ENCODE data around the gene PIAS2.

Gene PIAS2

DNA sequence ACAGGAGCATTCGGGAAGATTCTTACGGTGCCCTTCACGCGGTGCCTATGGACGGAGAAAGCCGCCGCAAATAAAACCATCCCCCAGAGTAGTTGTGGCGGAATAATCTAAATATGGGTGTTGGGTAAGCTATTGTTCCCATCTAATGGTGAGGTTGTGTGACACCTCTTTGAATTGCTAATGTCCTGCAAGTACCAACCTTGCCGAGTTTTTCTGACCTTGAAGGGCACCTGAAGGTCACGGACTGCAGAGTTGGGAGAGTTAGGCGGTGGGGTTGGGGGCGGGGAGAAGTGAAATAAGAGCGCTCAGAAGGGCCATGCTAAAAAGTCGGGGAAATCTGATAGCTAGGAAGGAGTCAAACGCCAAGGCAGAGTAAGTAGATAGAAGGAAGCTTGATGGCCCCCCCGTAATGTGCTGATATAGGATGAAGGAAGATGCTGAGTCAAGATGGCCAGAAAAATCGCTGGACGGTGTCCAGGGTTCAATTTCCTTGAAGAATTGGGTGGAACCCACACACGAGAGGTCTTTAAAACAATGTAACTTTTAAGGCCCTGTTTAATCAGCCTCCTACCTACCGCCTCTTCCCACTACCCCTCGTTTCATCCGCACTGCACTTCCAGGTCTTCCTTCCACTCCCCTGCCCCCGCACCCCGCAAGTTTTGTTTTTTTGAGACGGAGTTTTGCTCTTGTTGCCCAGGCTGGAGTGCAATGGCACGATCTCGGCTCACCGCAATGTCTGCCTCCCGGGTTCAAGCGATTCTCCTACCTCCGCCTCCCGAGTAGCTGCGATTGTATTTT is 695 bp upstream of the PIAS2 start:
- TF ChIP-seq, protein P1, sequence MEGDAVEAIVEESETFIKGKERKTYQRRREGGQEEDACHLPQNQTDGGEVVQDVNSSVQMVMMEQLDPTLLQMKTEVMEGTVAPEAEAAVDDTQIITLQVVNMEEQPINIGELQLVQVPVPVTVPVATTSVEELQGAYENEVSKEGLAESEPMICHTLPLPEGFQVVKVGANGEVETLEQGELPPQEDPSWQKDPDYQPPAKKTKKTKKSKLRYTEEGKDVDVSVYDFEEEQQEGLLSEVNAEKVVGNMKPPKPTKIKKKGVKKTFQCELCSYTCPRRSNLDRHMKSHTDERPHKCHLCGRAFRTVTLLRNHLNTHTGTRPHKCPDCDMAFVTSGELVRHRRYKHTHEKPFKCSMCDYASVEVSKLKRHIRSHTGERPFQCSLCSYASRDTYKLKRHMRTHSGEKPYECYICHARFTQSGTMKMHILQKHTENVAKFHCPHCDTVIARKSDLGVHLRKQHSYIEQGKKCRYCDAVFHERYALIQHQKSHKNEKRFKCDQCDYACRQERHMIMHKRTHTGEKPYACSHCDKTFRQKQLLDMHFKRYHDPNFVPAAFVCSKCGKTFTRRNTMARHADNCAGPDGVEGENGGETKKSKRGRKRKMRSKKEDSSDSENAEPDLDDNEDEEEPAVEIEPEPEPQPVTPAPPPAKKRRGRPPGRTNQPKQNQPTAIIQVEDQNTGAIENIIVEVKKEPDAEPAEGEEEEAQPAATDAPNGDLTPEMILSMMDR (IDR thresholded peaks at IDR 0.05; ENCODE audit: low read depth, low read length, missing control alignments): no peak
- H3K4me3 ChIP-seq (ENCODE audit: low read depth, low read length): peak overlapping the region; percentile 56
- DNase-seq (ENCODE audit: low read depth): no peak

DNA sequence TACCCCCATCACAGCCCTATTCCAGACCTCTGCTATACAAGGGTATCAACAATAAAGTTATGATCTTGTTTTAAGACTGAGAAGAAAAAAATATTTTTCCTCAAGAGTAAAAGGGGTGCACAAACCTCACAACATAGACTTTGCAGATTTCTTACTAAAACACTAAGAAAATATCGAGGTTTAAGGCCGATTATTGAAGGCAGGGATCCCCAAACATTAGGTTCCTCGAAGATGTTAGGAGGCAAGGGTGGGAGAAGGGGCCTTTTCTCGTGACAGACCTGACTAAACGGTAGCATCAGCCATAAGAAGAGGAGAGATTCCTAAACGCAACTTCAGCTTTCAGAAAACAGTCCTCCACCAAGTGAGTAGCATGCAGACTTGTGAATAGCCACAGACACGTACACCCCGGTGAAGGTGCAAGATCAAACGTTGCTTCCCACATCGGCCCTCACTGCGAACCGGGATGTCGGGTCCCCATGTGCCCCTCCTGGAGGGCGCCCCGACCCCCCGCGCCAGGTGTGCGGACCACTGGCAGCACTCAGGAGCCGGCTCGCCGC is 678 bp downstream of the PIAS2 start:
- no peak for DNase-seq (ENCODE audit: low read depth)
- H3K4me3 ChIP-seq (ENCODE audit: low read depth, low read length): peak overlapping the region; percentile 56
- TF ChIP-seq, protein P1 (IDR thresholded peaks at IDR 0.05; ENCODE audit: low read depth, low read length, missing control alignments): no peak

DNA sequence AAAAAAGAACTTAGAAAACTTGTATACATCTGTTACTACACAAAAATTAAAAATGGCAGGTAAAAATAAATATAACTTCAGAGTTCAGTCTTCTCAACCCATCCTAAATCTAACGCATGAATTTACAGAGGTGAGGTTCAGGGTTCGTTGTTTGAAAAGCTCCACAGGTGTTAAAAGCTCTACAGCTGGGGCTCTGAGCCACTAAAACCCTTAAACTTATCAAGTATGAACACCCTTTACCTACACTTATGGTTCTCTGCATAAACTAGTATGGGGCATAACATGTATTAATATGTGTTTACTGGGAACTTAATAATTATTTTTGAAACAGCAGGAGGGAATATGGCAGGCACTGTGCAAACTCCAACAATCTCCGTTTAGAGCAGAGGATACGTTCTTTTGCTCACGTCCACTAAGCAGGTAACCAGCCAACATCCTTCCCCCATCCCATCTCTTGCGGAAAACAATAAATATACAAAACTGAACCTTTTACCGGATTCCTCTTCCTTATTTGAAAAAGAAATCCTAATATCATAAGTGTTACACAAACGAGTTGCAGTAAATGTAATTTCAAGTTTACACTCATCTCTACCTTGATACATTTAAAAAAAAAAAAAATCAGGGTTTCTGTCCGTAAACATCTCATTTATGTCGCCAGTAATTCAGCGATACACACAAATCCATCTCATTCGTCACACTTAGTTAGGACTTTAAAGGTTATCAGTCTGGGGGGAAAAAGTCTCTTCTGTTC is 1.3 kb downstream of the PIAS2 start:
- H3K4me3 ChIP-seq (ENCODE audit: low read depth, low read length): peak overlapping the region; percentile 56
- no peak for DNase-seq (ENCODE audit: low read depth)
- TF ChIP-seq, protein P1 (IDR thresholded peaks at IDR 0.05; ENCODE audit: low read depth, low read length, missing control alignments): no peak

DNA sequence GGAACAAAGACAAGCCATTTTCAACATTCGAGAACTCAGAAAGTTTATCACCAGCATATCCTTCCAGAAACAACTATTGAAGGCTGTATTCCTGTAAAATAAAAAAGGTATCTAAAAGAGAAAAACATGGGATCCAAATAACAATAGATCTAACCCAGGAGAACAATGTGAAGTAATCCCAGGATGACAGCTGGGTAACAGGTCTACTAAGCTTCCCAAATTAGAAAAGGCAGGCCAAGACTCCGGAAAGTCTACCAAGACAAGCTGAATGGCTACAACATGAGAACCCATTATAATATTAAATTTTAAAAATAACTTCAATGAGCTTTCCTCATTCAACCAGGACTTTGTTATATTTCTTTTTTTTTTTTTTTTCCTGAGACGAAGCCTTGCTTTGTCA is 6.5 kb downstream of the PIAS2 start:
- DNase-seq (ENCODE audit: low read depth): no peak
- TF ChIP-seq, protein P1 (IDR thresholded peaks at IDR 0.05; ENCODE audit: low read depth, low read length, missing control alignments): no peak

DNA sequence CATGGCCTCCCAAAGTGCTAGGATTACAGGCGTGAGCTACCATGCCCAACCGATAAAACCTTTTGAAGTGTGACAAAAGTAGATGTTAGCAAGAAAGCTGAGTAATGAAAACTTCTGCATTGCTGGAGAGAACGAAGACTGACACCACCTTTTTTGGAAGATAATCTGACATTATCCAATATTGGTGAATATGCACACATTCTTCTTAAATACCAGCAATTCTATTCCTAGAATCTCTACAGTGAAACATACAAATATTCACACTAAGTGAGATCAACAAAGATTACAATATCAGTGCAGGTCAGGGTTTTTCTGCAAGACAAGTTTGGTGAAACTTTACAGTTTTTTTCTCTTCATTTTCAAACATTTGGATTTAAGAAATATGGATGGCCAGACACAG is 7.8 kb downstream of the PIAS2 start:
- no peak for DNase-seq (ENCODE audit: low read depth)
- H3K4me3 ChIP-seq (ENCODE audit: low read depth, low read length): no peak overlapping the region

More for the DNA sequence above, 6.5 kb downstream of the PIAS2 start:
- H3K4me3 ChIP-seq (ENCODE audit: low read depth, low read length): no peak overlapping the region

DNA sequence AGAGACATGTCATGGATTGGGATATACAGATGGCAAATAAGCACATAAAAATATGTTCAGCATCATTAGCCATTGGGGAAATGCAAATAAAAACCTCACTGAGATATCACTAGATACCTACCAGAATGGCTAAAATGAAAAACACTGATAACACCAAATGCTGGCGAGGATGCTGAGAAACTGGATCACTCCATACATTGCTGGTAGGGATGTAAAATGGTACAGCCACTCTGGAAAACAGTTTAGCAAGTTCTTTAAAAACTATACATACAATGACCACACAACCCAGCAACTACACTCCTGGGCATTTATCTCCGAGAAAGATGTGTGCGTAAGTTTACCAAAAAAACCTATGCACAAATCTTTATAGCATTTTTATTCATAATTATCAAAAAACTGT is 13.9 kb downstream of the PIAS2 start:
- TF ChIP-seq, protein P1 (IDR thresholded peaks at IDR 0.05; ENCODE audit: low read depth, low read length, missing control alignments): no peak
- H3K4me3 ChIP-seq (ENCODE audit: low read depth, low read length): no peak overlapping the region
- DNase-seq (ENCODE audit: low read depth): no peak

More for the DNA sequence above, 7.8 kb downstream of the PIAS2 start:
- TF ChIP-seq, protein P1 (IDR thresholded peaks at IDR 0.05; ENCODE audit: low read depth, low read length, missing control alignments): no peak

Measured in GM12864 (cell line).